RWPE2 (cell line): ENCODE results near the gene ANKIB1.
A peak's percentile ranks its signal among the peaks of the same experiment; 100 is the strongest.

Experiments
- ATAC-seq: fragments of 200-7000 bp; cut with Tn5 transposase; 3 replicates; pipeline ENCODE4 v1.9.1; 2021; ENCODE audit warnings: low read depth
- DNase-seq: peaks from one replicate; pipeline ENCODE4 v3.0.0-alpha.2; 2020; ENCODE audit warnings: low spot score
- H3K27ac ChIP-seq: fragments of 450-650 bp; 2 replicates; pipeline ENCODE4 v1.5.1; 2017; ENCODE audit warnings: mild to moderate bottlenecking; ENCODE audit not compliant: poor library complexity, severe bottlenecking
- H3K27me3 ChIP-seq: fragments of 250-450 bp; sonication (Bioruptor Pico); 2 replicates; pipeline ENCODE4 v1.5.1; 2021; ENCODE audit warnings: mild to moderate bottlenecking, moderate library complexity; ENCODE audit not compliant: insufficient read depth, poor library complexity, severe bottlenecking
- H3K36me3 ChIP-seq: fragments of 250-450 bp; sonication (Bioruptor Pico); 2 replicates; pipeline ENCODE4 v1.5.1; 2020; ENCODE audit warnings: low read depth, mild to moderate bottlenecking, moderate library complexity
- H3K4me1 ChIP-seq: fragments of 250-450 bp; sonication (Bioruptor Pico); 2 replicates; pipeline ENCODE4 v1.5.1; 2021; ENCODE audit warnings: mild to moderate bottlenecking, moderate library complexity; ENCODE audit not compliant: insufficient read depth, poor library complexity, severe bottlenecking
- H3K4me3 ChIP-seq: fragments of 250-450 bp; sonication (Bioruptor Pico); 2 replicates; pipeline ENCODE4 v1.5.1; 2021; ENCODE audit warnings: mild to moderate bottlenecking, moderate library complexity; ENCODE audit not compliant: severe bottlenecking
- H3K9me3 ChIP-seq: fragments of 250-450 bp; sonication (Bioruptor Pico); 2 replicates; pipeline ENCODE4 v1.5.1; 2021; ENCODE audit warnings: mild to moderate bottlenecking, moderate library complexity; ENCODE audit not compliant: severe bottlenecking
- CTCF ChIP-seq: fragments of 450-650 bp; IDR thresholded peaks from one replicate; pipeline ENCODE4 v1.5.1; 2017; ENCODE audit warnings: mild to moderate bottlenecking, moderate library complexity; ENCODE audit not compliant: poor library complexity, severe bottlenecking

Gene ANKIB1

GRCh38 chr7:92448205-92448747 lies 202.5 kb downstream of the ANKIB1 start:
- Histone ChIP-seq H3K4me1 (peaks cover 8% of the 10 kb centered on the region), H3K4me3 (peak overlapping the region; percentile 90), H3K27ac (peak overlapping the region; percentile 70), H3K36me3 (peaks cover 46% of the 10 kb centered on the region), H3K27me3 (no peaks in the 10 kb centered on the region), H3K9me3 (no peaks in the 10 kb centered on the region)
- peak; percentile 32 for TF ChIP-seq CTCF
- peak; percentile 56 for ATAC-seq
- no peak for DNase-seq
